Measurements from ENCODE around the gene EPAS1.

GRCh38 chr2:46383784-46384456 is 86.7 kb downstream of the EPAS1 start:
- TF ChIP-seq CTCF (conservative IDR thresholded peaks at IDR 0.05) (no peak), EZH2 (IDR thresholded peaks at IDR 0.05; ENCODE audit: low read depth) (no peak)

Measured in PC-9 (cell line).